GM12878 (cell line): Measurements from ENCODE around the gene QPRT. TPM values are rescaled to one million over a fixed set of nuclear protein-coding genes. Genes with fewer than 3 reads are reported as not detected.

Experiments
- BCL3 ChIP-seq: IDR thresholded peaks from 2 replicates; pipeline ENCODE4 v1.6.1; 2011; ENCODE audit warnings: borderline replicate concordance, low read depth, mild to moderate bottlenecking, moderate library complexity, low read length; ENCODE audit not compliant: insufficient read depth, poor library complexity, severe bottlenecking
- CEBPB ChIP-seq, 2 experiments: fragments of 150-350 bp in 1 of 2; IDR thresholded peaks; 2 replicates each; pipeline ENCODE4 v1.6.1; 2012 to 2014; ENCODE audit warnings: low read depth in 2 of 2, low read length in 2 of 2, borderline replicate concordance in 1 of 2, inconsistent platforms in 1 of 2
- CHD2 ChIP-seq: IDR thresholded peaks from 2 replicates; pipeline ENCODE4 v1.6.1; 2011; ENCODE audit warnings: low read depth, low read length, improper control_type of control experiment, borderline replicate concordance
- EED ChIP-seq: sonication (generic); IDR thresholded peaks from 2 replicates; pipeline ENCODE4 v1.6.1; 2016; ENCODE audit warnings: antibody characterized with exemption, low read depth
- ESRRA ChIP-seq: IDR thresholded peaks from 2 replicates; pipeline ENCODE4 v1.6.1; 2012; ENCODE audit warnings: mild to moderate bottlenecking, low read length, improper control_type of control experiment
- GATAD2B ChIP-seq: fragments of 450-650 bp; conservative IDR thresholded peaks from 2 replicates; pipeline ENCODE4 v1.6.1; 2017; ENCODE audit warnings: low read depth, mild to moderate bottlenecking, moderate library complexity
- JUND ChIP-seq: IDR thresholded peaks from 2 replicates; pipeline ENCODE4 v1.6.1; 2012; ENCODE audit warnings: low read depth, mild to moderate bottlenecking, low read length, improper control_type of control experiment, moderate library complexity
- KDM1A ChIP-seq: fragments of 200-600 bp; sonication (generic); IDR thresholded peaks from 2 replicates; pipeline ENCODE4 v1.6.1; 2016; ENCODE audit warnings: borderline replicate concordance
- LARP7 ChIP-seq: fragments of 450-650 bp; IDR thresholded peaks from 2 replicates; pipeline ENCODE4 v1.6.1; 2017; ENCODE audit warnings: mild to moderate bottlenecking
- MEF2B ChIP-seq: fragments of 450-650 bp; IDR thresholded peaks from 2 replicates; pipeline ENCODE4 v1.6.1; 2018; ENCODE audit warnings: mild to moderate bottlenecking, moderate library complexity; ENCODE audit not compliant: partially characterized antibody, poor library complexity, severe bottlenecking
- MTA2 ChIP-seq: fragments of 450-650 bp; IDR thresholded peaks from 2 replicates; pipeline ENCODE4 v1.6.1; 2016; ENCODE audit warnings: low read depth, mild to moderate bottlenecking, moderate library complexity
- MXI1 ChIP-seq: fragments of 150-350 bp; IDR thresholded peaks from 2 replicates; pipeline ENCODE4 v1.6.1; 2011; ENCODE audit warnings: low read depth, mild to moderate bottlenecking, inconsistent platforms, low read length, improper control_type of control experiment
- NR2F1 ChIP-seq: fragments of 450-650 bp; conservative IDR thresholded peaks from 2 replicates; pipeline ENCODE4 v1.6.1; 2017; ENCODE audit warnings: mild to moderate bottlenecking
- POLR2A ChIP-seq: IDR thresholded peaks from 2 replicates; pipeline ENCODE4 v1.6.1; 2011; ENCODE audit warnings: low read depth, mild to moderate bottlenecking, low read length
- POLR2AphosphoS2 ChIP-seq: IDR thresholded peaks from 2 replicates; pipeline ENCODE4 v1.6.1; 2011; ENCODE audit warnings: low read depth, mild to moderate bottlenecking, low read length, improper control_type of control experiment, moderate library complexity
- POLR2AphosphoS5 ChIP-seq: IDR thresholded peaks from 2 replicates; pipeline ENCODE4 v1.6.1; 2011; ENCODE audit warnings: mild to moderate bottlenecking, low read length, inconsistent platforms
- POU2F2 ChIP-seq: IDR thresholded peaks from 3 replicates; pipeline ENCODE4 v1.6.1; 2011; ENCODE audit warnings: low read depth, mild to moderate bottlenecking, low read length, borderline replicate concordance
- RBBP5 ChIP-seq: fragments of 200-600 bp; sonication (generic); conservative IDR thresholded peaks from 2 replicates; pipeline ENCODE4 v1.6.1; 2016
- SMAD1 ChIP-seq: fragments of 450-650 bp; IDR thresholded peaks from 2 replicates; pipeline ENCODE4 v1.6.1; 2018; ENCODE audit warnings: mild to moderate bottlenecking, low read depth; ENCODE audit not compliant: partially characterized antibody
- SMARCA5 ChIP-seq: fragments of 450-650 bp; IDR thresholded peaks from 2 replicates; pipeline ENCODE4 v1.6.1; 2017; ENCODE audit warnings: mild to moderate bottlenecking
- SREBF2 ChIP-seq: IDR thresholded peaks from 2 replicates; pipeline ENCODE4 v1.6.1; 2012; ENCODE audit warnings: mild to moderate bottlenecking, low read length
- SUPT20H ChIP-seq: IDR thresholded peaks from 2 replicates; pipeline ENCODE4 v1.6.1; 2011; ENCODE audit warnings: low read depth, mild to moderate bottlenecking, low read length, moderate library complexity, borderline replicate concordance; ENCODE audit not compliant: control insufficient read depth
- TARDBP ChIP-seq: IDR thresholded peaks from 2 replicates; pipeline ENCODE4 v1.6.1; 2016; ENCODE audit warnings: borderline replicate concordance
- TBL1XR1 ChIP-seq: IDR thresholded peaks from 2 replicates; pipeline ENCODE4 v1.6.1; 2012; ENCODE audit warnings: low read depth, low read length, improper control_type of control experiment
- TCF12 ChIP-seq: IDR thresholded peaks from 2 replicates; pipeline ENCODE4 v1.6.1; 2011; ENCODE audit warnings: low read depth, mild to moderate bottlenecking, low read length
- USF1 ChIP-seq: IDR thresholded peaks from 2 replicates; pipeline ENCODE4 v1.6.1; 2011; ENCODE audit warnings: borderline replicate concordance, low read depth, mild to moderate bottlenecking, moderate library complexity, mixed read lengths, low read length; ENCODE audit not compliant: insufficient read depth; ENCODE audit errors: extremely low read length
- YBX1 ChIP-seq: fragments of 450-650 bp; IDR thresholded peaks from 2 replicates; pipeline ENCODE4 v1.6.1; 2016; ENCODE audit warnings: antibody characterized with exemption
- ZBTB40 ChIP-seq: fragments of 450-650 bp; IDR thresholded peaks from 2 replicates; pipeline ENCODE4 v1.6.1; 2016; ENCODE audit warnings: mild to moderate bottlenecking, moderate library complexity, borderline replicate concordance
- ZNF384 ChIP-seq: IDR thresholded peaks from 2 replicates; pipeline ENCODE4 v1.6.1; 2012; ENCODE audit warnings: low read depth, mild to moderate bottlenecking, low read length, improper control_type of control experiment, borderline replicate concordance
- polyA plus RNA-seq, 11 experiments: library from polyadenylated mRNA; depleted of rRNA in 4 of 11; unstranded in 6 of 11; stranded (reverse) in 5 of 11; fragments of >200 nt; fragmentation: Nextera tagmentation in 4 of 11; fragmentation: Illumina TruSeq in 1 of 11; extraction: Ambion mirVana in 4 of 11; extraction: Trizol in 1 of 11; gene quantifications; 1 replicate in 1 of 11; 2 replicates in 10 of 11; pipeline versions ENCODE4 v1.2.1 to v1.2.3, GENCODE V29; 2011 to 2016; ENCODE audit warnings: inconsistent platforms in 2 of 11, missing spikeins in 2 of 11, low read depth in 1 of 11
- total RNA-seq, 4 experiments: library from RNA; depleted of rRNA in 3 of 4; stranded (reverse); fragments of >200 nt in 3 of 4; fragmentation: Illumina TruSeq in 1 of 4; extraction: Trizol in 1 of 4; gene quantifications; 2 replicates each; pipeline versions ENCODE4 v1.2.1 to v1.2.3, GENCODE V29; 2013 to 2021

Gene QPRT
- total and polyA plus RNA-seq, 10 of the 15 experiments (the other 5 are each of a cell fraction or from before 2014, with no cell fraction given), result 2.7 to 43.0 (median 31.3) TPM

DNA sequence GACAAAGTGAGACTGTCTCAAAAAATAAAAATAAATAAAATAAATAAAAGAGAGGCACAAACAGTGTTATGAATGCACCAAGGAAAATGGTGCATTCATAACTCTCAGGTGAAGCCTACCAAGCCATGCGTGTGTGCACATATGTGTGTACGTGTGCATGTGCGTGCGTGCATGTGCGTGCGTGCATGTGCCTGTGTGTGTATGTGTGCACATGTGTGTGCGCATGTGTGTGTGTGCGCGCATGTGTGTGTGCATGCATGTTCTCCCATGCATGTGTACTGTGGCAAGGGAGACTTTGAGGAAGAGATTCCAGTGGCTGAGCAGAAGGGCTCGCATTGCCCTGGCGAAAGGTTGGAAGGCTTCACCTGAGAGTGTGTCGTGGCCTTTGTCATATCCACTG, 11.2 kb upstream of the QPRT start (continued):
- TF ChIP-seq USF1 (no peak), NR2F1 (no peak), ZBTB40 (no peak), TBL1XR1 (no peak), POU2F2 (no peak), JUND (no peak), ESRRA (no peak), SUPT20H (no peak), MEF2B (no peak), CEBPB (IDR thresholded peaks at IDR 0.05; ENCODE audit: borderline replicate concordance in 1 of 2, low read depth in 2 of 2, low read length in 2 of 2) (no peak), YBX1 (no peak), MXI1 (no peak), SREBF2 (no peak), CHD2 (no peak), POLR2AphosphoS2 (peak; percentile 91), KDM1A (no peak), TARDBP (0 out of 2 replicates have a peak, but pooled peaks have one; percentile 49), RBBP5 (no peak), EED (no peak), BCL3 (peak; percentile 99), POLR2A (peak; percentile 79), SMARCA5 (no peak), GATAD2B (no peak), MTA2 (no peak), ZNF384 (no peak), LARP7 (no peak), POLR2AphosphoS5 (peak; percentile 67), SMAD1 (no peak), TCF12 (no peak)
